ENCODE measurements around the gene FKBP14.

- TF ChIP-seq, protein P1, sequence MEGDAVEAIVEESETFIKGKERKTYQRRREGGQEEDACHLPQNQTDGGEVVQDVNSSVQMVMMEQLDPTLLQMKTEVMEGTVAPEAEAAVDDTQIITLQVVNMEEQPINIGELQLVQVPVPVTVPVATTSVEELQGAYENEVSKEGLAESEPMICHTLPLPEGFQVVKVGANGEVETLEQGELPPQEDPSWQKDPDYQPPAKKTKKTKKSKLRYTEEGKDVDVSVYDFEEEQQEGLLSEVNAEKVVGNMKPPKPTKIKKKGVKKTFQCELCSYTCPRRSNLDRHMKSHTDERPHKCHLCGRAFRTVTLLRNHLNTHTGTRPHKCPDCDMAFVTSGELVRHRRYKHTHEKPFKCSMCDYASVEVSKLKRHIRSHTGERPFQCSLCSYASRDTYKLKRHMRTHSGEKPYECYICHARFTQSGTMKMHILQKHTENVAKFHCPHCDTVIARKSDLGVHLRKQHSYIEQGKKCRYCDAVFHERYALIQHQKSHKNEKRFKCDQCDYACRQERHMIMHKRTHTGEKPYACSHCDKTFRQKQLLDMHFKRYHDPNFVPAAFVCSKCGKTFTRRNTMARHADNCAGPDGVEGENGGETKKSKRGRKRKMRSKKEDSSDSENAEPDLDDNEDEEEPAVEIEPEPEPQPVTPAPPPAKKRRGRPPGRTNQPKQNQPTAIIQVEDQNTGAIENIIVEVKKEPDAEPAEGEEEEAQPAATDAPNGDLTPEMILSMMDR (IDR thresholded peaks at IDR 0.05 in 8 of 11, conservative IDR thresholded peaks at IDR 0.05 in 3 of 11) = no peak
- TF ChIP-seq POLR2A (IDR thresholded peaks at IDR 0.05) = no peak
Observed at GRCh38 chr7:30018451-30018850, 8.1 kb downstream of the FKBP14 start.
